ENCODE measurements around the gene PKNOX2. TPM values are rescaled to one million over a fixed set of nuclear protein-coding genes. Genes with fewer than 3 reads are reported as not detected.

The PKNOX2 gene
- polyA plus RNA-seq, 1 donor: 3.6 TPM

GRCh38 chr11:125379981-125380380, 215.4 kb downstream of the PKNOX2 start:
- Histone ChIP-seq H3K27ac (ENCODE audit: low read length) (no peak overlapping the region), H3K4me1 (ENCODE audit: control insufficient read depth, insufficient read depth, low read length) (no peaks in the 10 kb centered on the region), H3K4me3 (ENCODE audit: low read length) (no peak overlapping the region), H3K36me3 (ENCODE audit: control insufficient read depth, insufficient read depth, low read length) (no peaks in the 10 kb centered on the region), H3K9me3 (ENCODE audit: control insufficient read depth, low read depth, low read length) (no peaks in the 10 kb centered on the region), H3K27me3 (ENCODE audit: control insufficient read depth, insufficient read depth, low read length) (peaks cover 26% of the 10 kb centered on the region)
- WGBS (ENCODE audit: insufficient coverage, low lambda C conversion rate): 0% methylated on average over 1 of the region's 14 CpGs
- DNase-seq: no peak

GRCh38 chr11:125380756-125381445, 216.3 kb downstream of the PKNOX2 start:
- Histone ChIP-seq H3K4me1 (ENCODE audit: control insufficient read depth, insufficient read depth, low read length) (no peaks in the 10 kb centered on the region), H3K4me3 (ENCODE audit: low read length) (no peak overlapping the region), H3K36me3 (ENCODE audit: control insufficient read depth, insufficient read depth, low read length) (no peaks in the 10 kb centered on the region), H3K27me3 (ENCODE audit: control insufficient read depth, insufficient read depth, low read length) (peaks cover 26% of the 10 kb centered on the region), H3K27ac (ENCODE audit: low read length) (no peak overlapping the region), H3K9me3 (ENCODE audit: control insufficient read depth, low read depth, low read length) (no peaks in the 10 kb centered on the region)
- no peak for DNase-seq
- WGBS (ENCODE audit: insufficient coverage, low lambda C conversion rate): no CpG with 5 or more reads among the region's 9 CpGs

GRCh38 chr11:125381499-125382044, 217.0 kb downstream of the PKNOX2 start:
- no CpG with 5 or more reads among the region's 7 CpGs for WGBS (ENCODE audit: insufficient coverage, low lambda C conversion rate)
- no peaks in the 10 kb centered on the region for H3K36me3 ChIP-seq (ENCODE audit: control insufficient read depth, insufficient read depth, low read length)
- no peak for DNase-seq
- no peak overlapping the region for H3K4me3 ChIP-seq (ENCODE audit: low read length)
- peaks cover 26% of the 10 kb centered on the region for H3K27me3 ChIP-seq (ENCODE audit: control insufficient read depth, insufficient read depth, low read length)
- no peak overlapping the region for H3K27ac ChIP-seq (ENCODE audit: low read length)
- H3K9me3 ChIP-seq (ENCODE audit: control insufficient read depth, low read depth, low read length): no peaks in the 10 kb centered on the region
- H3K4me1 ChIP-seq (ENCODE audit: control insufficient read depth, insufficient read depth, low read length): no peaks in the 10 kb centered on the region

GRCh38 chr11:125382314-125382791, 217.8 kb downstream of the PKNOX2 start:
- no CpG with 5 or more reads among the region's 12 CpGs for WGBS (ENCODE audit: insufficient coverage, low lambda C conversion rate)
- Histone ChIP-seq H3K4me3 (ENCODE audit: low read length) (no peak overlapping the region), H3K9me3 (ENCODE audit: control insufficient read depth, low read depth, low read length) (no peaks in the 10 kb centered on the region), H3K36me3 (ENCODE audit: control insufficient read depth, insufficient read depth, low read length) (no peaks in the 10 kb centered on the region), H3K27ac (ENCODE audit: low read length) (no peak overlapping the region), H3K27me3 (ENCODE audit: control insufficient read depth, insufficient read depth, low read length) (peaks cover 22% of the 10 kb centered on the region), H3K4me1 (ENCODE audit: control insufficient read depth, insufficient read depth, low read length) (no peaks in the 10 kb centered on the region)
- DNase-seq: no peak

GRCh38 chr11:125382822-125383221, 218.3 kb downstream of the PKNOX2 start:
- Histone ChIP-seq H3K9me3 (ENCODE audit: control insufficient read depth, low read depth, low read length) (no peaks in the 10 kb centered on the region), H3K27ac (ENCODE audit: low read length) (no peak overlapping the region), H3K4me1 (ENCODE audit: control insufficient read depth, insufficient read depth, low read length) (no peaks in the 10 kb centered on the region), H3K36me3 (ENCODE audit: control insufficient read depth, insufficient read depth, low read length) (no peaks in the 10 kb centered on the region), H3K4me3 (ENCODE audit: low read length) (no peak overlapping the region), H3K27me3 (ENCODE audit: control insufficient read depth, insufficient read depth, low read length) (peaks cover 21% of the 10 kb centered on the region)
- no CpG with 5 or more reads among the region's 8 CpGs for WGBS (ENCODE audit: insufficient coverage, low lambda C conversion rate)
- no peak for DNase-seq

- no peak for DNase-seq
- Histone ChIP-seq H3K36me3 (ENCODE audit: control insufficient read depth, insufficient read depth, low read length) (no peaks in the 10 kb centered on the region), H3K27me3 (ENCODE audit: control insufficient read depth, insufficient read depth, low read length) (peaks cover 21% of the 10 kb centered on the region), H3K9me3 (ENCODE audit: control insufficient read depth, low read depth, low read length) (no peaks in the 10 kb centered on the region), H3K4me3 (ENCODE audit: low read length) (no peak overlapping the region), H3K4me1 (ENCODE audit: control insufficient read depth, insufficient read depth, low read length) (no peaks in the 10 kb centered on the region), H3K27ac (ENCODE audit: low read length) (no peak overlapping the region)
- no CpG with 5 or more reads among the region's 4 CpGs for WGBS (ENCODE audit: insufficient coverage, low lambda C conversion rate)
These were observed 220.3 kb downstream of the PKNOX2 start for GRCh38 chr11:125384825-125385224.

- Histone ChIP-seq H3K36me3 (ENCODE audit: control insufficient read depth, insufficient read depth, low read length) (no peaks in the 10 kb centered on the region), H3K4me3 (ENCODE audit: low read length) (no peak overlapping the region), H3K27ac (ENCODE audit: low read length) (no peak overlapping the region), H3K27me3 (ENCODE audit: control insufficient read depth, insufficient read depth, low read length) (peaks cover 3% of the 10 kb centered on the region), H3K4me1 (ENCODE audit: control insufficient read depth, insufficient read depth, low read length) (no peaks in the 10 kb centered on the region), H3K9me3 (ENCODE audit: control insufficient read depth, low read depth, low read length) (no peaks in the 10 kb centered on the region)
- WGBS (ENCODE audit: insufficient coverage, low lambda C conversion rate): 100% methylated on average over 2 of the region's 9 CpGs
- no peak for DNase-seq
These were observed 223.3 kb downstream of the PKNOX2 start for GRCh38 chr11:125387901-125388300.

GRCh38 chr11:125388611-125389010, 224.1 kb downstream of the PKNOX2 start:
- no peaks in the 10 kb centered on the region for H3K4me1 ChIP-seq (ENCODE audit: control insufficient read depth, insufficient read depth, low read length)
- H3K9me3 ChIP-seq (ENCODE audit: control insufficient read depth, low read depth, low read length): no peaks in the 10 kb centered on the region
- H3K4me3 ChIP-seq (ENCODE audit: low read length): no peak overlapping the region
- H3K27ac ChIP-seq (ENCODE audit: low read length): no peak overlapping the region
- no peaks in the 10 kb centered on the region for H3K36me3 ChIP-seq (ENCODE audit: control insufficient read depth, insufficient read depth, low read length)
- WGBS (ENCODE audit: insufficient coverage, low lambda C conversion rate): no CpG with 5 or more reads among the region's 7 CpGs
- H3K27me3 ChIP-seq (ENCODE audit: control insufficient read depth, insufficient read depth, low read length): peaks cover 3% of the 10 kb centered on the region
- no peak for DNase-seq

- Histone ChIP-seq H3K27ac (ENCODE audit: low read length) (no peak overlapping the region), H3K27me3 (ENCODE audit: control insufficient read depth, insufficient read depth, low read length) (peaks cover 3% of the 10 kb centered on the region), H3K4me3 (ENCODE audit: low read length) (no peak overlapping the region), H3K4me1 (ENCODE audit: control insufficient read depth, insufficient read depth, low read length) (no peaks in the 10 kb centered on the region), H3K36me3 (ENCODE audit: control insufficient read depth, insufficient read depth, low read length) (no peaks in the 10 kb centered on the region), H3K9me3 (ENCODE audit: control insufficient read depth, low read depth, low read length) (no peaks in the 10 kb centered on the region)
- 89% methylated on average over 7 of the region's 19 CpGs for WGBS (ENCODE audit: insufficient coverage, low lambda C conversion rate)
- DNase-seq: no peak
These were observed 225.0 kb downstream of the PKNOX2 start for GRCh38 chr11:125389339-125390166.

GRCh38 chr11:125390946-125391345, 226.4 kb downstream of the PKNOX2 start:
- Histone ChIP-seq H3K27ac (ENCODE audit: low read length) (no peak overlapping the region), H3K36me3 (ENCODE audit: control insufficient read depth, insufficient read depth, low read length) (no peaks in the 10 kb centered on the region), H3K4me3 (ENCODE audit: low read length) (no peak overlapping the region), H3K4me1 (ENCODE audit: control insufficient read depth, insufficient read depth, low read length) (no peaks in the 10 kb centered on the region), H3K27me3 (ENCODE audit: control insufficient read depth, insufficient read depth, low read length) (peaks cover 3% of the 10 kb centered on the region), H3K9me3 (ENCODE audit: control insufficient read depth, low read depth, low read length) (no peaks in the 10 kb centered on the region)
- DNase-seq: no peak
- 0% methylated on average over 2 of the region's 5 CpGs for WGBS (ENCODE audit: insufficient coverage, low lambda C conversion rate)

All from large intestine (tissue), 3 donors.